Measurements from ENCODE around the gene GMIP. TPM values are rescaled to one million over a fixed set of nuclear protein-coding genes. Genes with fewer than 3 reads are reported as not detected.

The GMIP gene
- total RNA-seq, 4 donors from 2014 or later = 6.9 to 15.9 (median 7.5) TPM

GRCh38 chr19:19655051-19655594, 11.7 kb upstream of the GMIP start:
- TF ChIP-seq POLR2AphosphoS5 (IDR thresholded peaks at IDR 0.05) = no peak
- no peak for TF ChIP-seq EP300 (IDR thresholded peaks at IDR 0.05)
- no peak for TF ChIP-seq POLR2A (IDR thresholded peaks at IDR 0.05; ENCODE audit: low read depth)
- no peak for TF ChIP-seq CTCF (IDR thresholded peaks at IDR 0.05)
- WGBS = 91% methylated on average over 18 of the region's 22 CpGs
- no peaks in the 10 kb centered on the region for H3K9me3 ChIP-seq
- H3K4me1 ChIP-seq = peaks cover 0 to 5% (median 1%) of the 10 kb centered on the region in 4 donors
- H3K36me3 ChIP-seq = peaks cover 78 to 100% (median 100%) of the 10 kb centered on the region in 4 donors
- no peak for DNase-seq (ENCODE audit: extremely low spot score)
- H3K27me3 ChIP-seq = no peaks in the 10 kb centered on the region
- intact Hi-C loops (cut with DNase I) = no loop called here
- H3K4me3 ChIP-seq = no peak overlapping the region
- H3K27ac ChIP-seq (replicated peaks in 1 of 4) = no peak overlapping the region

GRCh38 chr19:19654441-19654840, 11.0 kb upstream of the GMIP start:
- H3K4me1 ChIP-seq = peaks cover 0 to 3% (median 0%) of the 10 kb centered on the region in 4 donors
- peaks cover 77 to 100% (median 100%) of the 10 kb centered on the region in 4 donors for H3K36me3 ChIP-seq
- no peak overlapping the region for H3K27ac ChIP-seq (replicated peaks in 1 of 4)
- H3K9me3 ChIP-seq = no peaks in the 10 kb centered on the region
- WGBS = 89% methylated on average over 12 of the region's 15 CpGs
- H3K4me3 ChIP-seq = no peak overlapping the region
- no peak for TF ChIP-seq POLR2AphosphoS5 (IDR thresholded peaks at IDR 0.05)
- no peak for TF ChIP-seq EP300 (IDR thresholded peaks at IDR 0.05)
- TF ChIP-seq POLR2A (IDR thresholded peaks at IDR 0.05; ENCODE audit: low read depth) = no peak
- no peak for TF ChIP-seq CTCF (IDR thresholded peaks at IDR 0.05)
- intact Hi-C loops (cut with DNase I) = no loop called here
- H3K27me3 ChIP-seq = no peaks in the 10 kb centered on the region
- DNase-seq (ENCODE audit: extremely low spot score) = no peak

- 93% methylated on average over 23 of the region's 23 CpGs for WGBS
- peaks cover 73 to 100% (median 99%) of the 10 kb centered on the region in 4 donors for H3K36me3 ChIP-seq
These were observed 10.2 kb upstream of the GMIP start for GRCh38 chr19:19653597-19654147.

GRCh38 chr19:19652482-19653295, 9.2 kb upstream of the GMIP start:
- peaks cover 0 to 3% (median 0%) of the 10 kb centered on the region in 4 donors for H3K4me1 ChIP-seq
- 94% methylated on average over 21 of the region's 24 CpGs for WGBS
- intact Hi-C loops (cut with DNase I) = no loop called here
- H3K36me3 ChIP-seq = peaks cover 73 to 100% (median 97%) of the 10 kb centered on the region in 4 donors
- H3K27ac ChIP-seq (replicated peaks in 1 of 4) = no peak overlapping the region
- no peaks in the 10 kb centered on the region for H3K9me3 ChIP-seq
- no peak for DNase-seq (ENCODE audit: extremely low spot score)
- H3K27me3 ChIP-seq = no peaks in the 10 kb centered on the region
- no peak overlapping the region for H3K4me3 ChIP-seq
- TF ChIP-seq EP300 (IDR thresholded peaks at IDR 0.05) = no peak
- no peak for TF ChIP-seq CTCF (IDR thresholded peaks at IDR 0.05)
- no peak for TF ChIP-seq POLR2AphosphoS5 (IDR thresholded peaks at IDR 0.05)
- TF ChIP-seq POLR2A (IDR thresholded peaks at IDR 0.05; ENCODE audit: low read depth) = no peak

More at GRCh38 chr19:19653597-19654147, 10.2 kb upstream of the GMIP start:
- no peak for DNase-seq (ENCODE audit: extremely low spot score)
- Histone ChIP-seq H3K27me3 (no peaks in the 10 kb centered on the region), H3K9me3 (no peaks in the 10 kb centered on the region), H3K27ac (replicated peaks in 1 of 4) (no peak overlapping the region), H3K4me1 (peaks cover 0 to 3% (median 0%) of the 10 kb centered on the region in 4 donors), H3K4me3 (no peak overlapping the region)
- intact Hi-C loops (cut with DNase I) = no loop called here
- TF ChIP-seq CTCF (IDR thresholded peaks at IDR 0.05) (no peak), POLR2AphosphoS5 (IDR thresholded peaks at IDR 0.05) (no peak), POLR2A (IDR thresholded peaks at IDR 0.05; ENCODE audit: low read depth) (no peak), EP300 (IDR thresholded peaks at IDR 0.05) (no peak)

Data from esophagus muscularis mucosa (tissue), 4 donors.